Colonic mucosa (tissue), 4 donors: Measurements from ENCODE around the gene HHIP. TPM values are rescaled to one million over a fixed set of nuclear protein-coding genes. Genes with fewer than 3 reads are reported as not detected.
"Not testable (repeated sequence)": the region's sequence is repeated elsewhere in the genome, so short reads cannot be mapped to it uniquely, and the experiment has no call there.

Experiments used
- DNase-seq: peaks from one replicate; pipeline ENCODE4 v3.0.0-alpha.2; 2020
- H3K27ac ChIP-seq: fragments of 200-600 bp; one replicate; pipeline ENCODE4 v1.8.0; 2021
- H3K27me3 ChIP-seq: fragments of 200-600 bp; one replicate; pipeline ENCODE4 v1.8.0; 2021
- H3K36me3 ChIP-seq: fragments of 200-600 bp; one replicate; pipeline ENCODE4 v1.8.0; 2021
- H3K4me1 ChIP-seq: fragments of 200-600 bp; one replicate; pipeline ENCODE4 v1.8.0; 2021; ENCODE audit warnings: mild to moderate bottlenecking
- H3K4me3 ChIP-seq: fragments of 200-600 bp; one replicate; pipeline ENCODE4 v1.8.0; 2021
- H3K9ac ChIP-seq, 2 donors: one replicate each; pipeline ENCODE4 v1.7.0; 2013; ENCODE audit warnings: control low read depth in 2 of 2, low read depth in 2 of 2, low read length in 2 of 2
- H3K9me3 ChIP-seq: fragments of 200-600 bp; one replicate; pipeline ENCODE4 v1.8.0; 2021
- CTCF ChIP-seq: fragments of 200-600 bp; IDR thresholded peaks from one replicate; pipeline ENCODE4 v1.8.0; 2022; ENCODE audit warnings: antibody characterized with exemption, mild to moderate bottlenecking
- intact Hi-C: fragments of 100-400 bp; cut with DNase I; formaldehyde crosslinking; loops from one replicate; pipeline ENCODE4 v1.14.1; 2022
- total RNA-seq, 2 donors: library from RNA; stranded (reverse); fragmentation: NEBNext Ultra II Directional in 1 of 2; extraction: Animal tissue kit (Norgen Biotek cat#: 25700) in 1 of 2; gene quantifications; one replicate each; pipeline ENCODE4 v1.2.1, GENCODE V29; 2021
- donor health status: healthy.
- donor health status: DM: no; HTN: no; CAD: no.
- donor health status: DM: no; HTN: no; CAD: no.

The HHIP gene
- total RNA-seq, 2 donors from 2014 or later, result 4.2 to 5.9 TPM

DNA sequence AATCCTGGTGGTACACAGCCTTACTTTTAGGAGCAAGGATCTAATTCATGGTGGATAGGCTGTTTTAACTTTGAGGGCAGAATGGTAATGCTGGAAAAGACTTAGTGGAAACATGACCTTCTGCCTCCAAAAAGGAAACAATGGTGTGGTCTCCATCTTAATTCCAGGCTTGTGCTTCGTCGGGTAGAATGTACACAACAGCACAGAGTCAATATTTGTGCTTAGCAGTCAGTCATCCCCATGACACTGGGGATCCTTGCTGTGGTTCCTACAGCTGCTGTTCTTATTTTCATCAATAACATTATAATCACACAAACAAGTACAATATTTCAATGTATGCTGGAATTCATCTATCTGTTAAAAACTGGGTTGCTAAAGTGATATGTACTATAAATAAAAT, 104.4 kb downstream of the HHIP start:
- H3K9ac ChIP-seq, result no peak overlapping the region
- intact Hi-C loops, result no loop called here
- no peaks in the 10 kb centered on the region for H3K4me1 ChIP-seq
- H3K4me3 ChIP-seq, result no peak overlapping the region
- no peaks in the 10 kb centered on the region for H3K9me3 ChIP-seq
- TF ChIP-seq CTCF, result no peak
- no peaks in the 10 kb centered on the region for H3K27me3 ChIP-seq
- H3K27ac ChIP-seq, result no peak overlapping the region
- DNase-seq, result no peak
- no peaks in the 10 kb centered on the region for H3K36me3 ChIP-seq

DNA sequence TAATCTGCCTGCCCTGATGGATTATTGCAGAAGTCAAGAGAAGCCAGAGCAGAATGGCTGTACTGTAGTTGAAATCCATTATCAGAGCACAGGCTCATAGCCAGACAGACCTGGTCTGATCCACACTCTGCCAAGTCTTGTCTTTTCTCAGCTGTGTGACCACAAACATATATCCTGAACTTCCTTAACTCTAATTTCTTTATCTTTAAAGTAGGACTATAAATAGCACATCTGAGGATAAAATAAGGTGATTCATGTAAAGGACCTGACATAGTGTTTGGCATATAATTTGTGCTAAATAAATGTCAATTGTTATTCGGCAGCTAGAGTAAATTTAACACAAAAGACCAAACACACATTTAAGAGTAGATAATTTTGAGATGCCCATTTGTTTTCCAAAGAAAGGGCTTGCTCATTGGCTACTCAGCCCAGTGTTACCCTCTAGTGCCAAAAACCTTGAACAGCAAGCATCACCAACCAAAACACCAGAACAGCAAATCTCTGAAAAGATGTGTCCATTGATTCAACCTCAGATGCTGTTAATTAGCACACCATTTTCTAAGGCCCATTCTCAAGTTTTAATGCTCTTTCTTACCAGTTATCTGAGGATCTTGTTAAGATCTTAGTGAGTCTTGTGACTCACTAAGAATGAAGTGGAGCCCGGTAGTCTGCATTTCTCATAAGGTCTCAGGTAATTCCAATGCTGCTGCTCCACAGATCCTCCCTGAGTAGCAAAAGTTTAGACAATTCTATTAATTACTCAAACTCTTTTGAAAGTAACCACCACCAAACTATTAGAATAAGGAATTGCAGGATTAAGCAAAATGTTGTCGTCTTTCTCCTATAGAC, 108.8 kb downstream of the HHIP start:
- Histone ChIP-seq H3K9me3 (no peaks in the 10 kb centered on the region), H3K36me3 (no peaks in the 10 kb centered on the region), H3K9ac (no peak overlapping the region), H3K27ac (no peak overlapping the region), H3K4me3 (no peak overlapping the region), H3K27me3 (no peaks in the 10 kb centered on the region), H3K4me1 (no peaks in the 10 kb centered on the region)
- no peak for DNase-seq
- intact Hi-C loops, result no loop called here
- TF ChIP-seq CTCF, result no peak

GRCh38 chr4:144757969-144758368, 112.0 kb downstream of the HHIP start:
- DNase-seq, result no peak
- Histone ChIP-seq H3K27me3 (no peaks in the 10 kb centered on the region), H3K9me3 (no peaks in the 10 kb centered on the region), H3K27ac (no peak overlapping the region), H3K36me3 (no peaks in the 10 kb centered on the region), H3K9ac (no peak overlapping the region), H3K4me1 (no peaks in the 10 kb centered on the region), H3K4me3 (no peak overlapping the region)
- no peak for TF ChIP-seq CTCF
- intact Hi-C loops, result no loop called here

GRCh38 chr4:144768809-144769208, 122.9 kb downstream of the HHIP start:
- H3K27me3 ChIP-seq, H3K9me3 ChIP-seq, H3K36me3 ChIP-seq, H3K9ac ChIP-seq, intact Hi-C loops, DNase-seq, H3K4me3 ChIP-seq, H3K4me1 ChIP-seq, H3K27ac ChIP-seq: not testable (repeated sequence)

GRCh38 chr4:144778364-144778763, 132.4 kb downstream of the HHIP start:
- intact Hi-C loops, result no loop called here
- no peaks in the 10 kb centered on the region for H3K27me3 ChIP-seq

More at GRCh38 chr4:144778364-144778763, 132.4 kb downstream of the HHIP start:
- Histone ChIP-seq H3K4me1 (no peaks in the 10 kb centered on the region), H3K27ac (no peak overlapping the region), H3K9me3 (no peaks in the 10 kb centered on the region), H3K36me3 (no peaks in the 10 kb centered on the region), H3K9ac (no peak overlapping the region), H3K4me3 (no peak overlapping the region)
- TF ChIP-seq CTCF, result no peak
- DNase-seq, result no peak
